NCI-H748 (cell line): Measurements from ENCODE around the gene NAIF1.
"Not testable (repeated sequence)": the region's sequence is repeated elsewhere in the genome, so short reads cannot be mapped to it uniquely, and the experiment has no call there.

Experiments
- DNase-seq: peaks from one replicate; lab custom pipeline; 2025; ENCODE audit not compliant: unreplicated experiment; lab: John Stamatoyannopoulos, UW

The NAIF1 gene

DNA sequence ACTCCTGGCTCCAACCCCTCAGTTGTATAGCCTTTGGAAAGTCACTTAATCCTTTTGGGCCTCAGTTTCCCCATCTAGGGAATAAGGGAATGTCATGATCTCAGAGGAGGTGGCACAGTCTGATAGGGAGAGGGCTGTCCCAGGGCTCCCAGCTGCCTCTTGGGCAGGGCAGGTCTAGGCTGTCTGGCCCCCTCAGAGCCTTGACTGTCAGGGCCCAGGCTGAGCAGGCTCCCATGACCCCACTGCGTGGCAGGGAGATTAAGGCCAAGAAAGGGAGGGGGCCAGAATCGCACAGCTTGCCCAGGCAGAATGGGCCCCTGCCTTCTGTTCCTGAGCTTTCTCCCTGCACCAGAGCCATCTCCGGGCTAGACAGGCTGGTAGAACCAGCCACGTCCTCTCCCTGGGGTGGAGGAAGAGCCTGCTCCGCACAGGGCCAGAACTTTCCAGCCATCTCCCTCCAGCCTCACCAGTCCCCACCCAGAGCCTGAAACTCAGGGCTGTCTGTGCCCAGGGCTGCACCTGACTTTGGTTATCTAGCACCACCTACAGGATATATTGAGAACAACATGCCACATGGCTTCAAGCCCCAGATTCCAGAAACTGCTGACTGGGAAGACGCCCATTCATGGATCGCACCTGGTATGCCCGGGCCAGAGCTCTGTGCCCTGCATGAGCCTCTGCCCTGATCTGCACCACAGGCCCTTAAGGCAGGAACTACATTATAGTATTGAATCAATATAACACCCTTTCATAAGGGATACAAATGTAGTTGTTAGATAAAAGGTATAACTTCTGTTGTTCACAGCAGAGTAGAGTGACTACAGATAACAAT lies 32.1 kb downstream of the NAIF1 start:
- DNase-seq = peak; percentile 88

DNA sequence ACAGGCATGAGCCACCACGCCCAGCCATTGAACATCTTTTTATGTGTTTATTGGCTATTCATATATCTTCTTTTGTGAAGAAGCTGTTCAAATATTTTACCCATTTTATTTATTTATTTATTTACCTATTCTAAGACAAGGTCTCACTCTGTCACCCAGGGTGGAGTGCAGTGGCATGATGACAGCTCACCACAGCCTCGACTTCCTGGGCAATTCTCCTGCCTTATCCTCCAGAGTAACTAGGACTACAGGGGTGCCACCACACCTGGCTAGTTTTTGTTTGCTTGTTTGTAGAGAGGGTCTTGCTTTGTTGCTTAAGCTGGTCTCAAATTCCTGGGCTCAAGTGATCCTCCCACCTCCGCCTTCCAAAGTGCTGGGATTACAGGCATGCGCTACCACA lies 33.5 kb downstream of the NAIF1 start:
- DNase-seq = no peak

- DNase-seq = no peak
Measured at GRCh38 chr9:128027705-128028104, 39.4 kb downstream of the NAIF1 start.

GRCh38 chr9:128026773-128027541 lies 40.2 kb downstream of the NAIF1 start:
- DNase-seq = no peak

GRCh38 chr9:128026255-128026772 lies 40.8 kb downstream of the NAIF1 start:
- no peak for DNase-seq

GRCh38 chr9:128025736-128026135 lies 41.4 kb downstream of the NAIF1 start:
- no peak for DNase-seq

DNA sequence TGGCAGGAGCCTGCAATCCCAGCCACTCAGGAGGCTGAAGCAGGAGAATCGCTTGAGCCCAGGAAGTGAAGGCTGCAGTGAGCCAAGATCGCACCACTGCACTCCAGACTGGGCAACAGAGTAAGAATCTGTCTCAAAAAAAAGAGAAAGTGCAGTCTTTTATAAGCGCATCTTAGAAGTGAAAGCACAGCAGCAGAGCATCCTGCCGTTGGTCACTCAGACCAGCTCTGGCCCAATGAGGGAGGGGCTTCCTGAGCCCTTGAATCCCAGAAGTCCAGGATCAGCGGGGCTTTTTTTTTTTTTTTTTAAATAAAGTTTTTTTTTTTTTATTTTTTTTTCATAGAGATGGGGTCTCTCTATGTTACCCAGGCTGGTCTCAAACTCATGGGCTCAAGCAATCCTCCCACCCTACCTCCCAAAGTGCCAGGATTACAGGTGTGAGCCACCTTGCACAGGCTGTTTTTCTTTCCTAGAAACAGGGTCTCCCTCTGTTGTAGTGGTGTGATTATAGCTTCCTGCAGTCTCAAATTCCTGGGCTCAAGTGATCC lies 42.3 kb downstream of the NAIF1 start:
- DNase-seq = no peak

DNA sequence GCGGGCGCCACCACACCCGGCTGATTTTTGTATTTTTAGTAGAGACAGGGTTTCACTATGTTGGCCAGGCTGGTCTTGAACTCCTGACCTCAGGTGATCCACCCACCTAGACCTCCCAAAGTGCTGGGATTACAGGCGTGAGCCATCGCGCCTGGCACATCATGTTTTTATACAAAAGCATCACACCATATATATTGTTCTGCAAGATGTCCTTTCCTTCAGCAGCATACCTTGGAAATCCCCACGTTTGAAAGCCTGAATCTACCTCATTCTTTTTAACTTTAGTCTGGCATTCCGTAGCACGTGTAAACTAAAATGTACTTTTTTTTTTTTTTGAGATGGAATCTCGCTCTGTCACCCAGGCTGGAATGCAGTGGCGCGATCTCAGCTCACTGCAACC lies 43.4 kb downstream of the NAIF1 start:
- not testable (repeated sequence) for DNase-seq

DNA sequence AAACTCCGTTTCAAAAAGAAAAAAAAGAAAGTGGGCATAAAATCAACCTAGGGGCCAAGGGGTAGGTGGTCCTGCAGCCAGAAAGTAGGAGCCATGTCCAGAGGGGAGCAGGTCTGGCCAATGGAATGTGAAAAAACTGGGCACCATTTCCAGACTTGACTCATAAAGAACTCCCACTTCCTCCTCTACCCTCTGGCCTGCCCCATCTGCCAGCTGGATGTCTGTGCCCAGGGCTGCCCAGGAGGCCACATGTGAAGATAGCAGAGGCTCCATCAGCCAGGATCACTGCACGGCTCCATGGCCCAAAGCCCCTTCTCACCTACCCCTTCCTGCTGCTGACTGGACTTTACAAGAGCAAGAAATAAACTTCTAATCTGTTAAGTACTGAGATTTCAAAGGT lies 44.2 kb downstream of the NAIF1 start:
- no peak for DNase-seq

- no peak for DNase-seq
Measured at GRCh38 chr9:128021098-128021497, 46.0 kb downstream of the NAIF1 start.

- DNase-seq = no peak
Measured at GRCh38 chr9:128020692-128021091, 46.4 kb downstream of the NAIF1 start.

- DNase-seq = no peak
Measured at GRCh38 chr9:128015696-128016095, 51.4 kb downstream of the NAIF1 start.
